Measurements from ENCODE around the gene SPACDR.

DNA sequence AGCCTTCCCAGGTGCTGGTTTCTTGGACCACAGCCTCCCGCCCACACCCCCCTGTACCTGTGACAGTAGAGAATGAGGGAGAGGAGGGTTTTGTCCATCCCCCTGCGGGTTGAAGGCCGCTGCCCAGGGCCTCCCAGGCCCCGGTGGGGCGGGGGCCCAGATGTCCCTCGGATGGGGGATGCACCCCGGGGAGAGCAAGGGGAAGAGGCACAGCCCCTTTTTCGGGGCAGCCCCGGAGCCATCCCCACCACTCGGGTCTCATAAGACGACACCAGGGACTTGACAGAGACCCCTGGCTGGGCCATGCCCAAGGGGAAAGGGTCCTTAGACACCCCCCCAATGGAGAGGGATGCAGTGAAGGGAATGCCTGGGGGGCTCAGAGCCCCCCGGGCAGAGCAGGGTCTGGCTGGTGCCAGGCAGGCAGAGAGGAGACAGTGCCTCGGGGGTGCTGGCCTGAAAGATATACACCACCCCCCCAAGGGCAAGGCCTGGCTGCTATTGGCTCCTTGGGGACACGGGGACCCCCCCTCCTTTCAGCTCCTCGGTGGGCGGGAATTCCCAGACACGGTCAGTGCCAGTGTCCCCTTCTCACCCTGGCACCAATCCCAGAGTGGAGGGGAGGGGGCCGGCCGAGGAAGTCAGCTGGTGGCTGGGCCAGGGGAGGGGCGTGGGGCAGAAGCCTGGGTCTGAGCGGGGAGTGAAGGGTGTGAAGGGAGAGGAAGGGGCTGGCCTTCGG, 3.7 kb upstream of the SPACDR start:
- no peak for TF ChIP-seq CTCF (IDR thresholded peaks at IDR 0.05)
- TF ChIP-seq POLR2A (IDR thresholded peaks at IDR 0.05), result no peak
